Measurements from ENCODE around the gene FLNB. TPM values are rescaled to one million over a fixed set of nuclear protein-coding genes. Genes with fewer than 3 reads are reported as not detected.

FLNB gene
- total and polyA plus RNA-seq, 2 of the 13 experiments (the other 11 are each of a cell fraction or from before 2014, with no cell fraction given), result 106 to 130 TPM

GRCh38 chr3:58043933-58044332, 35.7 kb downstream of the FLNB start (continued):
- TF ChIP-seq, protein P1, sequence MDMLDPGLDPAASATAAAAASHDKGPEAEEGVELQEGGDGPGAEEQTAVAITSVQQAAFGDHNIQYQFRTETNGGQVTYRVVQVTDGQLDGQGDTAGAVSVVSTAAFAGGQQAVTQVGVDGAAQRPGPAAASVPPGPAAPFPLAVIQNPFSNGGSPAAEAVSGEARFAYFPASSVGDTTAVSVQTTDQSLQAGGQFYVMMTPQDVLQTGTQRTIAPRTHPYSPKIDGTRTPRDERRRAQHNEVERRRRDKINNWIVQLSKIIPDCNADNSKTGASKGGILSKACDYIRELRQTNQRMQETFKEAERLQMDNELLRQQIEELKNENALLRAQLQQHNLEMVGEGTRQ (IDR thresholded peaks at IDR 0.05; ENCODE audit: low read depth, low read length), result no peak
- TF ChIP-seq, protein P1 (CRISPR knock-in tag; IDR thresholded peaks at IDR 0.05; ENCODE audit: borderline replicate concordance), result no peak
- 0 out of 2 replicates have a peak, but pooled peaks have one; percentile 17 for TF ChIP-seq GATAD2A (CRISPR knock-in tag; IDR thresholded peaks at IDR 0.05)
- TF ChIP-seq CBX2 (IDR thresholded peaks at IDR 0.05; ENCODE audit: low read depth, low read length), result no peak
- TF ChIP-seq CBX2 (CRISPR knock-in tag; IDR thresholded peaks at IDR 0.05; ENCODE audit: low read depth), result no peak
- TF ChIP-seq ZNF17 (CRISPR knock-in tag; IDR thresholded peaks at IDR 0.05), result no peak
- TF ChIP-seq, protein P2, sequence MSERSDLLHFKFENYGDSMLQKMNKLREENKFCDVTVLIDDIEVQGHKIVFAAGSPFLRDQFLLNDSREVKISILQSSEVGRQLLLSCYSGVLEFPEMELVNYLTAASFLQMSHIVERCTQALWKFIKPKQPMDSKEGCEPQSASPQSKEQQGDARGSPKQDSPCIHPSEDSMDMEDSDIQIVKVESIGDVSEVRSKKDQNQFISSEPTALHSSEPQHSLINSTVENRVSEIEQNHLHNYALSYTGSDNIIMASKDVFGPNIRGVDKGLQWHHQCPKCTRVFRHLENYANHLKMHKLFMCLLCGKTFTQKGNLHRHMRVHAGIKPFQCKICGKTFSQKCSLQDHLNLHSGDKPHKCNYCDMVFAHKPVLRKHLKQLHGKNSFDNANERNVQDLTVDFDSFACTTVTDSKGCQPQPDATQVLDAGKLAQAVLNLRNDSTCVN (CRISPR knock-in tag; IDR thresholded peaks at IDR 0.05; ENCODE audit: borderline replicate concordance), result 0 out of 2 replicates have a peak, but pooled peaks have one; percentile 22
- TF ChIP-seq EP300 (IDR thresholded peaks at IDR 0.05; ENCODE audit: low read depth in 2 of 2, low read length in 2 of 2), result no peak
- no peak for TF ChIP-seq EP300 (CRISPR knock-in tag; IDR thresholded peaks at IDR 0.05; ENCODE audit: borderline replicate concordance)
- no peak for TF ChIP-seq KDM3A (CRISPR knock-in tag; IDR thresholded peaks at IDR 0.05; ENCODE audit: low read depth)
- no peak for TF ChIP-seq MEIS1 (CRISPR knock-in tag; IDR thresholded peaks at IDR 0.05; ENCODE audit: borderline replicate concordance)
- TF ChIP-seq, protein P3, sequence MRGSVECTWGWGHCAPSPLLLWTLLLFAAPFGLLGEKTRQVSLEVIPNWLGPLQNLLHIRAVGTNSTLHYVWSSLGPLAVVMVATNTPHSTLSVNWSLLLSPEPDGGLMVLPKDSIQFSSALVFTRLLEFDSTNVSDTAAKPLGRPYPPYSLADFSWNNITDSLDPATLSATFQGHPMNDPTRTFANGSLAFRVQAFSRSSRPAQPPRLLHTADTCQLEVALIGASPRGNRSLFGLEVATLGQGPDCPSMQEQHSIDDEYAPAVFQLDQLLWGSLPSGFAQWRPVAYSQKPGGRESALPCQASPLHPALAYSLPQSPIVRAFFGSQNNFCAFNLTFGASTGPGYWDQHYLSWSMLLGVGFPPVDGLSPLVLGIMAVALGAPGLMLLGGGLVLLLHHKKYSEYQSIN (CRISPR knock-in tag; IDR thresholded peaks at IDR 0.05; ENCODE audit: borderline replicate concordance), result no peak
- TF ChIP-seq AFF4 (CRISPR knock-in tag; IDR thresholded peaks at IDR 0.05), result no peak
- no peak for TF ChIP-seq ISL2 (CRISPR knock-in tag; IDR thresholded peaks at IDR 0.05)
- no peak for TF ChIP-seq MBD4 (IDR thresholded peaks at IDR 0.05; ENCODE audit: borderline replicate concordance, low read length)
- no peak for TF ChIP-seq ZNF362 (CRISPR knock-in tag; IDR thresholded peaks at IDR 0.05; ENCODE audit: borderline replicate concordance)
- TF ChIP-seq, protein P4, sequence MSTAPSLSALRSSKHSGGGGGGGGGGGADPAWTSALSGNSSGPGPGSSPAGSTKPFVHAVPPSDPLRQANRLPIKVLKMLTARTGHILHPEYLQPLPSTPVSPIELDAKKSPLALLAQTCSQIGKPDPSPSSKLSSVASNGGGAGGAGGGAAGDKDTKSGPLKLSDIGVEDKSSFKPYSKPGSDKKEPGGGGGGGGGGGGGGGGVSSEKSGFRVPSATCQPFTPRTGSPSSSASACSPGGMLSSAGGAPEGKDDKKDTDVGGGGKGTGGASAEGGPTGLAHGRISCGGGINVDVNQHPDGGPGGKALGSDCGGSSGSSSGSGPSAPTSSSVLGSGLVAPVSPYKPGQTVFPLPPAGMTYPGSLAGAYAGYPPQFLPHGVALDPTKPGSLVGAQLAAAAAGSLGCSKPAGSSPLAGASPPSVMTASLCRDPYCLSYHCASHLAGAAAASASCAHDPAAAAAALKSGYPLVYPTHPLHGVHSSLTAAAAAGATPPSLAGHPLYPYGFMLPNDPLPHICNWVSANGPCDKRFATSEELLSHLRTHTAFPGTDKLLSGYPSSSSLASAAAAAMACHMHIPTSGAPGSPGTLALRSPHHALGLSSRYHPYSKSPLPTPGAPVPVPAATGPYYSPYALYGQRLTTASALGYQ (CRISPR knock-in tag; IDR thresholded peaks at IDR 0.05), result no peak
- TF ChIP-seq, protein P5, sequence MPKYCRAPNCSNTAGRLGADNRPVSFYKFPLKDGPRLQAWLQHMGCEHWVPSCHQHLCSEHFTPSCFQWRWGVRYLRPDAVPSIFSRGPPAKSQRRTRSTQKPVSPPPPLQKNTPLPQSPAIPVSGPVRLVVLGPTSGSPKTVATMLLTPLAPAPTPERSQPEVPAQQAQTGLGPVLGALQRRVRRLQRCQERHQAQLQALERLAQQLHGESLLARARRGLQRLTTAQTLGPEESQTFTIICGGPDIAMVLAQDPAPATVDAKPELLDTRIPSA (CRISPR knock-in tag; IDR thresholded peaks at IDR 0.05; ENCODE audit: borderline replicate concordance), result no peak
